GM12878 (cell line): ENCODE results near the gene OR2A5. TPM values are rescaled to one million over a fixed set of nuclear protein-coding genes. Genes with fewer than 3 reads are reported as not detected.

Experiments
- ATAC-seq: fragments of 200-7000 bp; cut with Tn5 transposase; 3 replicates; pipeline ENCODE4 v1.9.1; 2020; ENCODE audit warnings: mild to moderate bottlenecking, moderate library complexity
- BruUV-seq: library from RNA; stranded (reverse); fragments of 400-500 nt; replicated peaks from 2 replicates; lab custom pipeline; 2021; lab: Mats Ljungman, UMichigan
- CTCF ChIA-PET: fragments of 300-600 bp; sonication (Branson Sonifier 250); formaldehyde crosslinking; extraction: SDS; loops from one replicate; lab custom pipeline; 2021; ENCODE audit warnings: inconsistent platforms; lab: Yijun Ruan, JAX
- POLR2A ChIA-PET: fragments of 350-600 bp; formaldehyde crosslinking; extraction: SDS; loops from one replicate; lab custom pipeline; 2021; ENCODE audit warnings: inconsistent platforms; lab: Charles Lee
- RAD21 ChIA-PET: fragments of 300-600 bp; sonication (Branson Sonifier 250); formaldehyde crosslinking; loops from one replicate; lab custom pipeline; 2023; ENCODE audit warnings: antibody characterized with exemption; ENCODE audit not compliant: unreplicated experiment; lab: Charles Lee
- SMC1A ChIA-PET: fragments of 300-600 bp; sonication (Branson Sonifier 250); formaldehyde crosslinking; loops from one replicate; lab custom pipeline; 2023; ENCODE audit not compliant: unreplicated experiment, uncharacterized antibody; lab: Charles Lee
- DNase-seq: peaks from one replicate; pipeline ENCODE4 v3.0.0-alpha.2; 2011; ENCODE audit warnings: low read depth, low spot score
- FAIRE-seq: peaks from 3 replicates; lab custom pipeline; 2011; peaks lifted over from hg19 to GRCh38; lab: Jason Lieb, UNC
- H2AFZ ChIP-seq: 2 replicates; pipeline ENCODE4 v1.6.0; 2011; ENCODE audit warnings: low read depth, low read length, control low read depth; ENCODE audit not compliant: control insufficient read depth
- H3K27ac ChIP-seq: 2 replicates; pipeline ENCODE4 v1.5.1; 2011; ENCODE audit warnings: control low read depth; ENCODE audit not compliant: control insufficient read depth, insufficient read depth
- H3K27me3 ChIP-seq, 2 experiments: replicated peaks in 1 of 2; 2 replicates each; pipeline versions ENCODE4 v1.6.0 to v1.6.1; 2011; ENCODE audit warnings: low read length in 1 of 2; ENCODE audit not compliant: control insufficient read depth in 2 of 2, insufficient read depth in 2 of 2
- H3K36me3 ChIP-seq, 2 experiments: 2 replicates each; pipeline ENCODE4 v1.5.1; 2011; ENCODE audit warnings: low read length in 1 of 2; ENCODE audit not compliant: control insufficient read depth in 2 of 2, insufficient read depth in 2 of 2
- H3K4me1 ChIP-seq: 2 replicates; pipeline ENCODE4 v1.6.1; 2011; ENCODE audit warnings: mild to moderate bottlenecking, low read length, moderate library complexity, mixed read lengths; ENCODE audit not compliant: control insufficient read depth, insufficient read depth
- H3K4me2 ChIP-seq: 2 replicates; pipeline ENCODE4 v1.6.0; 2011; ENCODE audit warnings: control low read depth; ENCODE audit not compliant: control insufficient read depth, insufficient read depth
- H3K4me3 ChIP-seq: fragments of 200-600 bp; sonication (generic); 2 replicates; pipeline ENCODE4 v1.5.1; 2016
- H3K79me2 ChIP-seq: 2 replicates; pipeline ENCODE4 v1.6.0; 2011; ENCODE audit warnings: low read length; ENCODE audit not compliant: control insufficient read depth, insufficient read depth
- H3K9ac ChIP-seq: 2 replicates; pipeline ENCODE4 v1.8.0; 2011; ENCODE audit warnings: low read length, control low read depth, mixed read lengths; ENCODE audit not compliant: control insufficient read depth, insufficient read depth
- H3K9me3 ChIP-seq: replicated peaks from 3 replicates; pipeline ENCODE4 v1.5.1; 2011; ENCODE audit warnings: mild to moderate bottlenecking, low read length; ENCODE audit not compliant: control insufficient read depth, insufficient read depth
- H4K20me1 ChIP-seq: 2 replicates; pipeline ENCODE4 v1.6.0; 2011; ENCODE audit not compliant: control insufficient read depth, insufficient read depth
- CBFB ChIP-seq: IDR thresholded peaks from 2 replicates; pipeline ENCODE4 v1.6.1; 2016; ENCODE audit warnings: antibody characterized with exemption, low read depth
- CEBPB ChIP-seq, 2 experiments: fragments of 150-350 bp in 1 of 2; IDR thresholded peaks; 2 replicates each; pipeline ENCODE4 v1.6.1; 2012 to 2014; ENCODE audit warnings: low read depth in 2 of 2, low read length in 2 of 2, borderline replicate concordance in 1 of 2, inconsistent platforms in 1 of 2
- HDAC6 ChIP-seq: fragments of 200-600 bp; sonication (generic); IDR thresholded peaks from one replicate; pipeline ENCODE4 v1.8.0; 2017; ENCODE audit warnings: antibody characterized with exemption; ENCODE audit not compliant: unreplicated experiment
- HDGF ChIP-seq: fragments of 450-650 bp; IDR thresholded peaks from 2 replicates; pipeline ENCODE4 v1.6.1; 2016; ENCODE audit warnings: antibody characterized with exemption
- JUNB ChIP-seq: IDR thresholded peaks from 2 replicates; pipeline ENCODE4 v1.6.1; 2016; ENCODE audit warnings: antibody characterized with exemption, mild to moderate bottlenecking
- MAX ChIP-seq: IDR thresholded peaks from 2 replicates; pipeline ENCODE4 v1.6.1; 2012; ENCODE audit warnings: low read depth, low read length, improper control_type of control experiment
- MTA2 ChIP-seq: fragments of 450-650 bp; IDR thresholded peaks from 2 replicates; pipeline ENCODE4 v1.6.1; 2016; ENCODE audit warnings: low read depth, mild to moderate bottlenecking, moderate library complexity
- NR2F1 ChIP-seq: fragments of 450-650 bp; conservative IDR thresholded peaks from 2 replicates; pipeline ENCODE4 v1.6.1; 2017; ENCODE audit warnings: mild to moderate bottlenecking
- RB1 ChIP-seq: fragments of 450-650 bp; formaldehyde crosslinking; IDR thresholded peaks from 2 replicates; pipeline ENCODE4 v1.6.1; 2017; ENCODE audit warnings: mild to moderate bottlenecking, borderline replicate concordance
- RUNX3 ChIP-seq: IDR thresholded peaks from 2 replicates; pipeline ENCODE4 v1.6.1; 2012; ENCODE audit warnings: low read length, inconsistent platforms
- SIX5 ChIP-seq: IDR thresholded peaks from 2 replicates; pipeline ENCODE4 v1.6.1; 2011; ENCODE audit warnings: mild to moderate bottlenecking, low read depth, low read length, moderate library complexity; ENCODE audit not compliant: severe bottlenecking
- SRF ChIP-seq, 2 experiments: IDR thresholded peaks; 2 replicates each; pipeline ENCODE4 v1.6.1; 2011; ENCODE audit warnings: low read depth in 2 of 2, low read length in 2 of 2, mild to moderate bottlenecking in 1 of 2, moderate library complexity in 1 of 2
- SUZ12 ChIP-seq: fragments of 200-600 bp; sonication (generic); IDR thresholded peaks from one replicate; pipeline ENCODE4 v1.6.1; 2018; ENCODE audit warnings: antibody characterized with exemption, mild to moderate bottlenecking; ENCODE audit not compliant: unreplicated experiment
- TBL1XR1 ChIP-seq: IDR thresholded peaks from 2 replicates; pipeline ENCODE4 v1.6.1; 2012; ENCODE audit warnings: low read depth, low read length, improper control_type of control experiment
- ZBTB4 ChIP-seq: fragments of 450-650 bp; formaldehyde crosslinking; IDR thresholded peaks from 2 replicates; pipeline ENCODE4 v1.4.0; 2022; ENCODE audit warnings: mild to moderate bottlenecking, moderate library complexity
- ZBTB40 ChIP-seq: fragments of 450-650 bp; IDR thresholded peaks from 2 replicates; pipeline ENCODE4 v1.6.1; 2016; ENCODE audit warnings: mild to moderate bottlenecking, moderate library complexity, borderline replicate concordance
- ZSCAN29 ChIP-seq: fragments of 450-650 bp; IDR thresholded peaks from 2 replicates; pipeline ENCODE4 v1.6.1; 2017; ENCODE audit warnings: mild to moderate bottlenecking, moderate library complexity
- WGBS: methylation state at CpG from one replicate; pipeline ENCODE4 v1.1.6; 2016; ENCODE audit warnings: low lambda C conversion rate; ENCODE audit not compliant: insufficient replicate concordance, insufficient coverage; ENCODE audit errors: missing lambda C conversion rate; 5-methylcytosine and 5-hydroxymethylcytosine counted together
- in situ Hi-C: fragments of 300-500 bp; cut with MboI; formaldehyde crosslinking; loops from 9 replicates; pipeline ENCODE4 v1.14.3; 2018; ENCODE audit warnings: mixed read lengths
- intact Hi-C: fragments of 100-400 bp; cut with micrococcal nuclease; formaldehyde crosslinking; loops from one replicate; pipeline ENCODE4 v1.14.2; 2022; ENCODE audit not compliant: unreplicated experiment
- polyA plus RNA-seq, 11 experiments: library from polyadenylated mRNA; depleted of rRNA in 4 of 11; unstranded in 6 of 11; stranded (reverse) in 5 of 11; fragments of >200 nt; fragmentation: Nextera tagmentation in 4 of 11; fragmentation: Illumina TruSeq in 1 of 11; extraction: Ambion mirVana in 4 of 11; extraction: Trizol in 1 of 11; gene quantifications; 1 replicate in 1 of 11; 2 replicates in 10 of 11; pipeline versions ENCODE4 v1.2.1 to v1.2.3, GENCODE V29; 2011 to 2016; ENCODE audit warnings: inconsistent platforms in 2 of 11, missing spikeins in 2 of 11, low read depth in 1 of 11
- total RNA-seq, 4 experiments: library from RNA; depleted of rRNA in 3 of 4; stranded (reverse); fragments of >200 nt in 3 of 4; fragmentation: Illumina TruSeq in 1 of 4; extraction: Trizol in 1 of 4; gene quantifications; 2 replicates each; pipeline versions ENCODE4 v1.2.1 to v1.2.3, GENCODE V29; 2013 to 2021

Gene OR2A5
- total and polyA plus RNA-seq, 10 of the 15 experiments (the other 5 are each of a cell fraction or from before 2014, with no cell fraction given), result 0.19 TPM; not detected in 9

- no peak for TF ChIP-seq ZSCAN29
Measured at GRCh38 chr7:144035385-144035784, 13.4 kb upstream of the OR2A5 start (continued).

- Histone ChIP-seq H3K4me3 (no peak overlapping the region), H3K27me3 (no peaks in the 10 kb centered on the region), H3K4me2 (no peak overlapping the region), H3K79me2 (no peaks in the 10 kb centered on the region), H2AFZ (no peak overlapping the region), H3K9ac (no peak overlapping the region), H3K27ac (no peak overlapping the region), H4K20me1 (no peaks in the 10 kb centered on the region), H3K36me3 (no peaks in the 10 kb centered on the region), H3K9me3 (no peaks in the 10 kb centered on the region), H3K4me1 (no peaks in the 10 kb centered on the region)
- no TSS peak for BruUV-seq
- ChIA-PET POLR2A (interaction anchor here (0.6 kb wide), 1 partner anchor 776 kb away, joined by 3 read pairs; no protein-coding TSS in a partner anchor), SMC1A (no interaction called here), CTCF (interaction anchor here (1.4 kb wide), 1 partner anchor 9 kb away, joined by 3 read pairs; no protein-coding TSS in a partner anchor), RAD21 (no interaction called here)
- in situ Hi-C loops, result no loop called here
- TF ChIP-seq HDGF, result no peak
- TF ChIP-seq TBL1XR1, result no peak
- TF ChIP-seq CEBPB (IDR thresholded peaks at IDR 0.05; ENCODE audit: borderline replicate concordance in 1 of 2, low read depth in 2 of 2, low read length in 2 of 2), result no peak
- TF ChIP-seq HDAC6, result no peak
- TF ChIP-seq RUNX3, result no peak
- TF ChIP-seq MAX, result no peak
- no peak for TF ChIP-seq CBFB
- TF ChIP-seq SUZ12, result no peak
- TF ChIP-seq MTA2, result no peak
- TF ChIP-seq SIX5, result no peak
- TF ChIP-seq RB1, result no peak
- no peak for TF ChIP-seq ZBTB4 (CRISPR knock-in tag)
- no peak for TF ChIP-seq JUNB
- TF ChIP-seq SRF (IDR thresholded peaks at IDR 0.05; ENCODE audit: low read depth in 2 of 2, low read length in 2 of 2), result no peak
- TF ChIP-seq NR2F1, result no peak
- TF ChIP-seq ZBTB40, result no peak
- intact Hi-C loops, result no loop called here
- FAIRE-seq, result no peak
- no peak for DNase-seq
- WGBS, result 36% methylated on average over 1 of the region's 1 CpG
- no peak for ATAC-seq
Measured at GRCh38 chr7:144036302-144036885, 12.4 kb upstream of the OR2A5 start.
